Endometrial microvascular endothelial cells (primary cell): ENCODE data around the gene KLHL28. TPM values are rescaled to one million over a fixed set of nuclear protein-coding genes. Genes with fewer than 3 reads are reported as not detected.

Source experiments
- in situ Hi-C: cut with HindIII; loops from 2 replicates; pipeline ENCODE4 v1.10.0; 2017; ENCODE audit warnings: low sequenced_read_pairs, low pct_unique_long_range_greater_than_20kb; ENCODE audit errors: inconsistent ontology term
- total RNA-seq: library from RNA; depleted of rRNA; stranded (reverse); fragments of >200 nt; gene quantifications from one replicate; pipeline ENCODE4 v1.2.3, GENCODE V29; 2015; ENCODE audit errors: inconsistent ontology term

KLHL28 gene, protein sequence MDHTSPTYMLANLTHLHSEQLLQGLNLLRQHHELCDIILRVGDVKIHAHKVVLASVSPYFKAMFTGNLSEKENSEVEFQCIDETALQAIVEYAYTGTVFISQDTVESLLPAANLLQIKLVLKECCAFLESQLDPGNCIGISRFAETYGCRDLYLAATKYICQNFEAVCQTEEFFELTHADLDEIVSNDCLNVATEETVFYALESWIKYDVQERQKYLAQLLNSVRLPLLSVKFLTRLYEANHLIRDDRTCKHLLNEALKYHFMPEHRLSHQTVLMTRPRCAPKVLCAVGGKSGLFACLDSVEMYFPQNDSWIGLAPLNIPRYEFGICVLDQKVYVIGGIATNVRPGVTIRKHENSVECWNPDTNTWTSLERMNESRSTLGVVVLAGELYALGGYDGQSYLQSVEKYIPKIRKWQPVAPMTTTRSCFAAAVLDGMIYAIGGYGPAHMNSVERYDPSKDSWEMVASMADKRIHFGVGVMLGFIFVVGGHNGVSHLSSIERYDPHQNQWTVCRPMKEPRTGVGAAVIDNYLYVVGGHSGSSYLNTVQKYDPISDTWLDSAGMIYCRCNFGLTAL
- total RNA-seq: 1.9 TPM

DNA sequence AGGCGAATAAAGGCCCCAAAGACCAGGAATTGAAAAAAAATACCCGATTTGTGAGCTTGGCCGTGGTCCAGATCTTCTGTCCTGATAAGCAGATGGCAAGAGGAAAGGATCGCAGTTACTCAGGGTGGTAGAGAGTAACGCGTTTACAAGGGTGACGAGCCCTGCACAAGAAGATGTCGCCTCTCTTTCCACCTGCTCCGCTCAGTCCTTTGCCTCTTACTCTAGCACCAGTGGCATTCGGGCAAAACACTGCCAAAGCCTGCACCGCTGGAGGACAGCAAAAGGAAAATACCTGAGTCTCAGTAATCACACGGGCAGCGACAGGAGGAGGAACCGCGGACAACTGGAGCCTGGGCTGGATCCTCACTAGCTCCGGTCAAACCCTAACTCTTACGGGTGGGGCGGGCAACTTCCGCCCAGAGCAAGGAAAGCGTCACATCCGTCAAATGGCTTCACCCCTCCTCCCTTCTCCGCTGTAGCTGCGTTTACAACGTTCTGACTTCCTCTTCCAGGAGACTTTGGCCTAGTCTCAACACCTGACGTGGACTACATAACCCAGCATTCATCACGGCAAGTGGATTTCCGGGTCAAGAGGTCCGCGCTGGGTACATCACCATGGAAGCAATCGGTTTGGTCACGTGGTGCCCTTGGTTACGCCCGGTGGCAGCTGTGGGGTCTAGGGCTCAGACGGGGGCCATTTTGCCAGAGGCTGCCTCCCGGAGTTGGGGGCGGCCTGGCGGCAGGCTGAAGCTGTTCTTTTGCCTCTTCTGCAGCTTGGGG lies at the start of gene KLHL28, which contains the start of gene TOGARAM1:
Gene KLHL28 (minus strand): TSS at position 394 of the 780 bp plus-strand sequence. CDS start 16,019 bp downstream, outside the sequence.
Gene TOGARAM1 (plus strand): TSS at position 637 of the 780 bp plus-strand sequence. CDS start 232 bp downstream, outside the sequence.
- in situ Hi-C loops: no loop called here

DNA sequence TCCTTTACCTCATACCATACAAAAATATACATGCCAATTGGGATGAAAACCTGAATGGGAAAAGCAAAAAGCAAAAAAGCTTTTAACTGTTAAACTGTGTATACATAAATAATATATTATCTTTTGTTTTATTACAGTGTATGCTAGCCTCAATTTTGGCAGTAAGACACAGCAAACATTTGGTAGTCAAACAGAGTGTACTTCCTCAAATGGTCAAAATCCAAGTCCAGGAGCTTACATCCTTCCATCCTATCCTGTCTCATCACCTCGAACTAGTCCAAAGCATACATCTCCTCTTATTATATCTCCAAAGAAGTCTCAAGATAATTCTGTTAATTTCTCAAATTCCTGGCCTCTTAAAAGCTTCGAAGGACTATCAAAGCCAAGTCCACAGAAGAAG lies 42.2 kb upstream of the KLHL28 start:
- in situ Hi-C loops: no loop called here

DNA sequence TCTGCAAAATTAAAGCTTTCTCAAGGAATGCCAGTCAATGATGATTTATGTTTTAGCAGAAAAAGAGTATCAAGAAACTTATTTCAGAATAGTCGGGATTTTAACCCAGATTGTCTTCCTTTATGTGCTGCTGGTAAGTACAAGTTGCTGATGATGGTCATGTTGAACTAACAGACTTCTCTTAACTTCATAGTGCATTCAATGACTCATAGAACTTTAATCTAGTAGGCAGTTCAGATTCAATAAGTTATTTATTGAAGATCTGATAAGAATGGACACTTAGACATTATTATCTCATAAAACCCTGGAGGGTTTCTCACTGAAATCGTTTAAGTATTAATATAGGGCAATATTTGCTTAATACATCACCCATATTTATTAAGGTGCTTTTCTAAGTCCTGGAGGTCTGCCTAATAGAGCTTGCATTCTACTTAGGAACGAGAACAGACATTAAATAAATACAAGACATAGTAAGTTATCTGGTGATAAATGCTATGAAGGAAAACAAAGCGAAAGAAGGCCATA lies 34.1 kb upstream of the KLHL28 start:
- in situ Hi-C loops: no loop called here

DNA sequence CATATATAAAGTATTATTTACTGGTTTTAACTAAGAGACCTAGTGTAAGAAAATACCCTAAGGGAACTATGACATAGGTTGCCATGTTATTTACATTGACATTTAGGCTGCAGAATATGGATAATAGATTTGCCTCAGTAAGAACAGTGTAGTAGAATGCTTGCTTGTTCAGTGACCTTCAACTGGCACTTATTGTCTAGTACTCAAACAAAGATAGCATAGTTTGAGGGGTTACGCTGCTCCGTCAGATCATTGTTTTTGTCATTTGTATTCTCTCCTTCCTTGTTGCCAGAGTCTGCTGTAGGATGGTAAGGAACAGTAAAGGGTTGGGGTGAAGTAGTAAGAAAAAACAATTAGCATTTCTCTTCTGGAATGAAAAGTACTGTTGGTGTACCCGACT lies 33.4 kb upstream of the KLHL28 start:
- in situ Hi-C loops: no loop called here

DNA sequence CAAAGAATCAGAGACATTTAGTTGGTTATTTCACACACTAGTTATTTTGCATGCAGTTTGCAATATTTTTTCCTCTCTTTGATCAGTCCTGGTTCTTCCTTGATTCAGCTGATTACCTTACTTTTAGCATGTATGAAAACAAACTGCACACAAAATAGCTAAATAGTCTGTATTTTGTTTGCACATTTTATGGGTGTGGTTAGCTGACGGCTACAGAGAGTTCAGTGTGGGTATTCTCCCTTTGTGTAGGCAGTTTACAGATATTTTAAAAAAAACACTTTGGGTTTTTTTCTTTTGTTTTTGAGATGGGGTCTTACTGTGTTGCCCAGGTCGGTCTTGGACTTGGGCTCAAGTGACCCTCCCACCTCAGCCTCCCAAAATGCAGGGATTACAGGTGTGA lies 28.8 kb upstream of the KLHL28 start:
- in situ Hi-C loops: no loop called here

DNA sequence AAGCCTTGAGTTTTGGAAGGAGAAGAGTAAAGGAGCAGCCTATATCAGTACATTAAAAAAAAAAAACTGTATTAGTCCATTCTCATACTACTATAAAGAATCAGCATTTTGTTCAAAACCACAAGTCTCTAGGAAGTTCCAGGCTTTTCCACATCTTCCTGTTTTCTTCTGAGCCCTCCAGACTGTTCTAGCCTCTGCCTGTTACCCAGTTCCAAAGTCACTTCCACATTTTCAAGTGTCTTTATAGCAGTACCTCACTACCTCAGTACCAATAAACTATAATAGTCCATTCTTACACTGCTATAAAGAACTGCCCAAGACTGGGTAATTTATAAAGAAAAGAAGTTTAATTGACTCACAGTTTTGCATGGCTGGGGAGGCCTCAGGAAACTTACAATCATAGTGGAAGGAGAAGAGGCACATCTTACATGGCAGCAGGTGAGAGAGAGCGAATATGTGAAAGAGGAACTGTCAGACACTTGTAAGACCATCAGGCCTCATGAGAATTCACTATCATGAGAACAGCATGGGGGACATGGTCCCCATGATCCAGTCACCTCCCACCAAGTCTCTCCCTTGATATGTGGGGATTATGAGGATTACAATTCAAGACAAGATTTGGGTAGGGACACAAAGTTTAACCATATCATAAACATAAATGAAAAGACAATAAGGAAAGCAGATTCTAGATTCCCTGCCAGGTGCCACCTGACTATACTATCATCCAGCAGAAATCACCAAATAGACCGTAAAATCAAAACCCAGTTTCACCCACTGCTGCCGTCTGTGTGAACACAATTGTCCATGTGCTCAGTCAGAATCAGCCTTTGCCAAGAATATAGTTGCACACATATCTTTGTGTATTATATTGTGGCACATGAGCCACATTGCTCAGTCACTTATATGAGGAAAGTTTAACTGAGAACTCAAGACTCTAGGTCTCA lies 28.0 kb upstream of the KLHL28 start:
- in situ Hi-C loops: no loop called here

DNA sequence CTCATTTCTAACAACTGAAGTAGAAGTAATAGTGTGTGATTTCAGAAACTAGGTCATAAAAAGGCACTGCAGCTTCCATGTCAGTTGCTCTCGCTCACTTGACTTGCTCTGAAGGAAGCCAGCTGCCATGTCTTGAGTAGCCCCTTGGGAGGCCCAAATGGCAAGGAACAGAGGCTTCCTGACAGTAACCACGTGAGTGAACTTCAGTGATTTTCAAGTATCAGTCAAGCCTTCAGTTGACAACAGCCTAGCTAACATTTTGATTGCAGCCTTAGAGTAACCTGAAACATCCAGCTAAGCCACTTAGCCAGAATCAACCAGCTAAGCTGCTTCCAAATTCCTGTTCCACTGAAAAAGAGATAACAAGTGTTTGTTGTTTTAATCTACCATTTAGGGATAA lies 26.9 kb upstream of the KLHL28 start:
- in situ Hi-C loops: no loop called here

DNA sequence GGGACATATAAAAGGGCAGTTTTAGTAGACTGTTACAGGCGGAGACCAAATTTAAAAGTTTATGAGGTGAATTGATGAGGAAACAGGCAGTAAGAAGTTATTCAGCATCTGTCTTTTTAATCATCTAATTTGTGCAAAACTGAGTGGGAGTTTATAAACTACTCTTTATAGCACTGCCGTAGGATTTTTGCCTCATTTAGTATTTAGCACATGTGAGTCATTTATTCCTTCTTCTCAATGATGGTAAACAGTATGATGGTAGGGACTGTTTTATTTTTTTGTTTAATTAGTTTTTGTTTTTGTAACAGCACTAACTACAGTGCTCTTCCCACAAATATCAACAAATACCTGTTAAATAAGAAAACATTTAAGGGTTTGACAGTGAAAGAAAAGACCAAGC lies 20.8 kb upstream of the KLHL28 start:
- in situ Hi-C loops: no loop called here

DNA sequence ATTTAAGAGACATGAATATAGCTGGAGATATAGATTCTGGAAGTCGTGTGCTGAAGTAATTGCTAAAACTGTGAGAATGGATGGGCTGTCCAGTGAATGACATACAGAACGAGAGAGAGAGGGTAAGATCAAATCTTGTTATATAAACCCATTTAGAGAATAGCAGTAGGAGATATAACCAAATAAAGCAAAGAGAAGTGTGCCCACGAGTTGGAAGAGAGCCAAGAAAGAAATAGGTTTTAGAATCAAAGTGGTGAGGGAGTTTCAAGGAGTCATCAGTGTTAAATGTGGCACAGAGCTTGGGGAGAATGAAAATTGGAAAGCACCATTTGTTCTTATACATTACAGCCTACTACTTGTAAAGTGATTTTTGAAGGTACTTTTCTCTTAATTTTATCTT lies 19.5 kb upstream of the KLHL28 start:
- in situ Hi-C loops: no loop called here

DNA sequence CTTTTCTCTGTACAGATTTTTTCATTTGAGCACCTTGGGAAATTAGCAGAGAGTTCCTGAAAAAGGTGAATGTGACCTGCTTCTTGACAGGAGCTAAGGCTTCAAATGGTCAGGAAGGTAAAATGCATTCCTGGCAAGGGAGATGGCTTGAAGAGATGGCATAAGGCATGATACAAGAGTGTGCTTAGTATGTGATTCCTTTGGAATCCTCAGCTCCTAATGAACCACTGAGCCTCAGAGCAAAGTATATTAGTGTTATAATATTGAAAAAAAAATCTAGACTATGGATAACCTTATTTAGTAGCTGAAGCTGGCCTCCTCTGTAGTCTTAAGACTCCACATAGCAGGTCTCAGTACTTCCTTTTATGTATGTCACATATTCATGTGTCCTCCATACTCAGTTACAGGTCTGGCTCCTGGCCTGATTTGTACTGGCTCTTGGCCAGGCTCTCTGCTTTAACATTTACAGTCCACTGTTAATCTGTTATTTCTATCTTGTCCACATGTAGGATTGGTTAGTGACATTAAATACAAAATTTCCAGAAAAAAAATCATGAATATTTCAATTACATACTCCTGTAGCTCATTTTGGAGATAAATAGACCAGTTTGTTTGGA lies 18.1 kb upstream of the KLHL28 start:
- in situ Hi-C loops: no loop called here

DNA sequence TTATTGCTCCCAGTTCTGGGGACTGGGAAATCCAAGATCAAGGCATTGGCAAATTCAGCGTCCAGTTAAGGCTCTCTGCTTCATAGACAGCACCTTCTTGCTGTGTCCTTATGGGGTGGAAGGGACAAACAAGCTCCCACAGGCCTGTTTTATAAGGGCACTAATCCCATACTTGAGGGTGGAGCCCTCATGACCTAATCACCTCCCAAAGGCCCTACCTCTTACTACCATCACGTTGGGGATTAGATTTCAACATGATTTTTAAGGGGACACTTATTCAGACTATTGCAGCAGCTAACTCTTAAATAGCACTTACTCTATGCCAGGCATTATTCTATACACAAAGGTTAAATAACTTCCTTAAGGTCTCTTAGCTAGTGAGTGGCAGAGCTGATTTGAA lies 17.5 kb upstream of the KLHL28 start:
- in situ Hi-C loops: no loop called here

DNA sequence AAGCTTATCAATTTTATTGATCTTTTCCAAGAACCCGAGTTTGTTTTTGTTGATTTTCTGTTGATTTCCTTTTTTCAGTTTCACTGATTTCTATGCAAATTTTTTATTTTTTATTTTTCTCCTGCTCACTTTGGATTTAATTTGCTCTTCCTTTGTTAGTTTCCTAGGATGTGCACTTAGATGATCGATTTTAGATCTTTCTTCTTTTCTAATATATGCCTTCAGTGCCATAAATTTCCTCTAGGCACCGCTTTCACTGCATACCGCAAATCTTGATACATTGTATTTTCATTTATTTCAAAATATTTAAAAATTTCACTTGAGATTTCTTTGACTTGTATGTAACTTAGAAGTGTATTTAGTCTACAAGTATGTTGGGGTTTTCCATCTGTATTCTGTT lies 9.7 kb upstream of the KLHL28 start:
- in situ Hi-C loops: no loop called here

DNA sequence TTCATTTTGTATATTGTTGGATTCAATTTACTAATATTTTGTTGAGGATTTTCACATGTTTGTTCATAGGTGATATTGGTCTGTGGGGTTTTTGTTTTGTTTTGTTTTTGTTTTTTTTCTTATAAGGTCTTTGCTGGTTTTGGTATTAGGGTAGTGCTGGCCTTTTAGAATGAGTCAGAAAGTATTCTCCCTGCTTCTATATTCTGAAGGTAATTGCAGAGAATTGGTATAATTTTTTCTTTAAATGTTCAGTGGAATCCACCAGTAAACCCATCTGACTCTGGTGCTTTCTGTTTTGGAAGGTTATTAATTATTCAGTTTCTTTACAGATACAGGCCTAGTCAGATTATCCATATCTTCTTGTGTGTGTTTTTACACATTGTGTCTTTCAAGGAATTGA lies 9.2 kb upstream of the KLHL28 start:
- in situ Hi-C loops: no loop called here

DNA sequence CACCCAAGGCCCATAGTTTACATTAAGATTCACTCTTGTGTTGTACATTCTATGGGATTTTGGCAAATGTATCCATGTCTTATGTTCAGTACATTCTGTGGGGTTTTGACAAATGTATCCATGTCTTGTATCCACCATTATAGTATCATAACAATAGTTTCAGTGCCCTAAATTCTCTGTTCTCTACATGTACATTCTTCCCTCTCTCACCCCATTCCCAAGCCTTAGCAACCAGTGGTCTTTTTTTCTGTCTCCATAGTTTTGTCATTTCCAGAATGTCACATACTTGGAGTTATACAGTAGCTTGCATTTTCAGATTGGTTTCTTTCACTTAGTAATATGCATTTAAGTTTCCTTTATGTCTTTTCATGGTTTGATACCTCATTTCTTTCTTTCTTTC lies 7.0 kb upstream of the KLHL28 start:
- in situ Hi-C loops: no loop called here

DNA sequence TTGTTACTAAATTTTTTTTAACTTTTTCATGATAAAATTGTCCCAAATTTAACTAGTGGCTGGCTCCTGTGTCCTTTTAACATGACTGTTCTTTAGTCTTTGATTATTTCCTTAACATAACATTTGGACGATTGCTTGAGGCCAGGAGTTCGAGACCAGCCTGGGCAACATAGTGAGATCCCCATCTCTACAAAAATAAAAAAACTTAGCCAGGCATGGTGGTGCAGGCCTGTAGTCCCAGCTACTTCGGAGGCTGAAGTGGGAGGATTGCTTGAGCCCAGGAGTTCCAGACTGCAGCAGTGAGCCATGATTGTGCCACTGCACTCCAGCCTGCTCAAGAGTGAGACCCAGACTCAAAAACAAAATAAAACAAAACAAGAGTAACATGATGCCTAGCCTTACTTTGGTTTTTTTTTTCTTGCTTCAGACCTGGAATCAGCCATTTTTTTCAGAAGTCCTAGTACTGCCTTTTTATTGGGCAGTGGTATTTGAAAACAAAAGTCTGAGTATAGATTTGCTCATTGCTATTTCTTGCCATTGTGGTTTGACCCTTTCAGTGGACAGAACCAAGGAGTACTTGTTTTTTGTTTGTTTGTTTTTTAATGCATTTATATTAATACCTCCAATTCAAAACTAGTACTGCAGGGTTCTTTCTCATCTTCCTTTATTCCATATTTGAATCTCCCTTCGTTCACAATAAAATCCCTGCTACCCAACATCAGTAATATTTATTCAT lies 5.0 kb upstream of the KLHL28 start:
- in situ Hi-C loops: no loop called here

DNA sequence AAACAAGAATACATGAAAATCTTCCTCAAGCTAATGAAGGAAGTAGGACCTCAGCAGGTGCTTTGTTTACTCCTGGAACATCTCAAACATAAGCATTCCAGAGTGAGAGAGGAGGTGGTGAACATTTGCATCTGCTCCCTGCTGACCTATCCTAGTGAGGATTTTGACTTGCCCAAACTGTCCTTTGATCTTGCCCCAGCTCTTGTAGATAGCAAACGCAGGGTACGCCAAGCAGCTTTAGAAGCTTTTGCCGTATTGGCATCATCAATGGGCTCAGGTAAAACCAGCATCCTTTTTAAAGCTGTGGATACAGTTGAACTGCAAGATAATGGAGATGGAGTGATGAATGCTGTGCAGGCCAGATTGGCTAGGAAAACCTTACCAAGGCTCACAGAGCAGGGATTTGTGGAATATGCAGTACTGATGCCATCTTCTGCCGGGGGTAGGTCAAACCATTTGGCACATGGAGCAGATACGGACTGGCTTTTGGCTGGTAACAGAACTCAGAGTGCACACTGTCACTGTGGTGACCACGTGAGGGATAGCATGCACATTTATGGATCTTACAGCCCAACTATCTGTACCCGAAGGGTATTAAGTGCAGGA lies 2.1 kb upstream of the KLHL28 start:
- in situ Hi-C loops: no loop called here

DNA sequence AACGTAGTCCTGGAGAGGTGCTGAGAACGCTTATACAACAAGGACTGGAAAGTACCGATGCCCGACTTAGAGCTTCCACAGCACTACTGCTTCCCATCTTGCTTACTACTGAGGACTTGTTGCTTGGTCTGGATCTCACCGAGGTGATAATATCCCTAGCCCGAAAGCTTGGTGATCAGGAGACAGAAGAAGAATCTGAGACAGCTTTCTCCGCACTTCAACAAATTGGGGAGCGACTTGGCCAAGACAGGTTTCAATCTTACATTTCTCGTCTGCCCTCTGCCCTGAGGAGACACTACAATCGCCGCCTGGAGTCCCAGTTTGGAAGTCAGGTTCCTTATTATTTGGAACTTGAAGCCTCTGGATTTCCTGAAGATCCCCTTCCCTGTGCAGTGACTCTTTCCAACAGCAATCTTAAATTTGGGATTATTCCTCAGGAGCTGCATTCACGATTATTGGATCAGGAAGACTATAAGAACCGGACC lies 1.3 kb upstream of the KLHL28 start:
- in situ Hi-C loops: no loop called here
